ENCODE results near the gene ASB2. TPM values are rescaled to one million over a fixed set of nuclear protein-coding genes. Genes with fewer than 3 reads are reported as not detected.
A peak's percentile ranks its signal among the peaks of the same experiment; 100 is the strongest.

The ASB2 gene
- polyA plus RNA-seq, 3 donors: 0.25 to 2.5 (median 1.4) TPM

DNA sequence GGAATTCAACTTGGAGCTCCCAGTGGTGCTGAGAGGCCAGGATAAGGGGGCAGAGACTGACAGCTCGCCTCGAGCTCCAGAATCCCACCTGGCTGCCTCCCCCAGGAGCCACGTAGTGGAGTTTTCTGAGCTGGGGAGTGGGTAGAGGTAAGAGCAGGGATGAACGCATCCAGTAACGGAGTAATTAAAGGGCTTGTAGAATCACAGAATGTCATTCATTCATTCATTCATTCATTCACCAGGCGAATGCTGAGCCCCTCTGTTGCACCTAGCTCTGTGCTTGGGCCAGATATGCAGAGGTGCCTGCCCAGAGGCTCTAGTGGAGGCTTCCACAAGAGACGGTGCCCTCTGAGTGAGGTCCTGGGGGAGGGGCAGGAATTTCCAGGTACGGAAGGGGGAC is 41.2 kb downstream of the ASB2 start:
- peaks cover 0 to 5% (median 0%) of the 10 kb centered on the region in 7 donors for H3K9me3 Mint-ChIP-seq
- Histone ChIP-seq H2AFZ (ENCODE audit: insufficient read depth, low read depth, low read length, poor library complexity, severe bottlenecking) (no peak overlapping the region), H3K9ac (ENCODE audit: insufficient read depth, low read length, poor library complexity, severe bottlenecking) (no peak overlapping the region), H3K9me3 (replicated peaks in 1 of 2; ENCODE audit: control insufficient read depth in 1 of 2, insufficient read depth in 1 of 2, low read length in 2 of 2) (no peaks in the 10 kb centered on the region), H3K4me3 (replicated peaks in 1 of 3; ENCODE audit: low read depth in 2 of 3, low read length in 3 of 3) (no peak overlapping the region), H3K79me2 (ENCODE audit: insufficient read depth, low read length) (no peaks in the 10 kb centered on the region), H3K27ac (ENCODE audit: low read depth in 1 of 2, low read length in 2 of 2) (no peak overlapping the region), H3K4me1 (ENCODE audit: control insufficient read depth in 1 of 2, insufficient read depth in 2 of 2, low read length in 2 of 2) (peaks cover 9 to 16% of the 10 kb centered on the region in 2 donors), H3K36me3 (replicated peaks in 1 of 2; ENCODE audit: control insufficient read depth in 1 of 2, insufficient read depth in 2 of 2, low read length in 2 of 2) (no peaks in the 10 kb centered on the region), H4K20me1 (ENCODE audit: insufficient read depth, low read length) (no peaks in the 10 kb centered on the region), H3K4me2 (replicated peaks; ENCODE audit: extremely low read depth, low read length, poor library complexity, severe bottlenecking) (no peak overlapping the region), H3K27me3 (ENCODE audit: control insufficient read depth in 2 of 2, insufficient read depth in 2 of 2, low read length in 2 of 2) (peaks cover 0 to 8% of the 10 kb centered on the region in 2 donors)
- peaks cover 13 to 22% (median 15%) of the 10 kb centered on the region in 3 donors for H3K27me3 Mint-ChIP-seq (ENCODE audit: low read depth in 3 of 3)
- no peak overlapping the region for H3K27ac Mint-ChIP-seq
- H3K4me3 Mint-ChIP-seq: no peak overlapping the region
- 95% methylated on average over 4 of the region's 8 CpGs for WGBS (ENCODE audit: insufficient coverage)
- no peak for DNase-seq
- H3K36me3 Mint-ChIP-seq: peaks cover 0 to 29% of the 10 kb centered on the region in 2 donors
- no peak for TF ChIP-seq CTCF (IDR thresholded peaks at IDR 0.05)
- H3K4me1 Mint-ChIP-seq: peaks cover 8% of the 10 kb centered on the region
- intact Hi-C loops (cut with micrococcal nuclease): loop anchor here in 1 of 2 donors (10.0 kb wide), 1 partner anchor 240 kb away; the partner anchor contains the start of gene PPP4R4

- H3K9me3 Mint-ChIP-seq: no peaks in the 10 kb centered on the region
- Histone ChIP-seq H3K27ac (ENCODE audit: low read depth in 1 of 2, low read length in 2 of 2) (no peak overlapping the region), H3K9ac (ENCODE audit: insufficient read depth, low read length, poor library complexity, severe bottlenecking) (no peak overlapping the region), H3K9me3 (replicated peaks in 1 of 2; ENCODE audit: control insufficient read depth in 1 of 2, insufficient read depth in 1 of 2, low read length in 2 of 2) (no peaks in the 10 kb centered on the region), H3K4me3 (replicated peaks in 1 of 3; ENCODE audit: low read depth in 2 of 3, low read length in 3 of 3) (no peak overlapping the region), H3K36me3 (replicated peaks in 1 of 2; ENCODE audit: control insufficient read depth in 1 of 2, insufficient read depth in 2 of 2, low read length in 2 of 2) (no peaks in the 10 kb centered on the region), H3K4me2 (replicated peaks; ENCODE audit: extremely low read depth, low read length, poor library complexity, severe bottlenecking) (no peak overlapping the region), H4K20me1 (ENCODE audit: insufficient read depth, low read length) (no peaks in the 10 kb centered on the region), H2AFZ (ENCODE audit: insufficient read depth, low read depth, low read length, poor library complexity, severe bottlenecking) (no peak overlapping the region), H3K4me1 (ENCODE audit: control insufficient read depth in 1 of 2, insufficient read depth in 2 of 2, low read length in 2 of 2) (no peaks in the 10 kb centered on the region), H3K79me2 (ENCODE audit: insufficient read depth, low read length) (no peaks in the 10 kb centered on the region), H3K27me3 (ENCODE audit: control insufficient read depth in 2 of 2, insufficient read depth in 2 of 2, low read length in 2 of 2) (no peaks in the 10 kb centered on the region)
- peaks cover 0 to 23% of the 10 kb centered on the region in 2 donors for H3K36me3 Mint-ChIP-seq
- no peak overlapping the region for H3K4me3 Mint-ChIP-seq
- H3K27ac Mint-ChIP-seq: peak overlapping the region in 1 of 7 donors; percentile 23
- TF ChIP-seq CTCF (IDR thresholded peaks at IDR 0.05): no peak
- no peak for DNase-seq
- peaks cover 1 to 6% (median 4%) of the 10 kb centered on the region in 3 donors for H3K27me3 Mint-ChIP-seq (ENCODE audit: low read depth in 3 of 3)
- 97% methylated on average over 3 of the region's 4 CpGs for WGBS (ENCODE audit: insufficient coverage)
- intact Hi-C loops (cut with micrococcal nuclease): loop anchor here in 1 of 2 donors (10.0 kb wide), 1 partner anchor 242 kb away; the partner anchor contains the start of gene PPP4R4
- H3K4me1 Mint-ChIP-seq: no peaks in the 10 kb centered on the region
Observed at GRCh38 chr14:93932642-93933041, 43.7 kb downstream of the ASB2 start.
